HL-60/S4 (cell line): ENCODE measurements around the gene FCER2.

ENCODE experiments used
- in situ Hi-C: fragments of 300-500 bp; cut with MboI; formaldehyde crosslinking; loops from 2 replicates; pipeline ENCODE4 v1.14.3; 2022; ENCODE audit warnings: low sequenced_read_pairs

The FCER2 gene

DNA sequence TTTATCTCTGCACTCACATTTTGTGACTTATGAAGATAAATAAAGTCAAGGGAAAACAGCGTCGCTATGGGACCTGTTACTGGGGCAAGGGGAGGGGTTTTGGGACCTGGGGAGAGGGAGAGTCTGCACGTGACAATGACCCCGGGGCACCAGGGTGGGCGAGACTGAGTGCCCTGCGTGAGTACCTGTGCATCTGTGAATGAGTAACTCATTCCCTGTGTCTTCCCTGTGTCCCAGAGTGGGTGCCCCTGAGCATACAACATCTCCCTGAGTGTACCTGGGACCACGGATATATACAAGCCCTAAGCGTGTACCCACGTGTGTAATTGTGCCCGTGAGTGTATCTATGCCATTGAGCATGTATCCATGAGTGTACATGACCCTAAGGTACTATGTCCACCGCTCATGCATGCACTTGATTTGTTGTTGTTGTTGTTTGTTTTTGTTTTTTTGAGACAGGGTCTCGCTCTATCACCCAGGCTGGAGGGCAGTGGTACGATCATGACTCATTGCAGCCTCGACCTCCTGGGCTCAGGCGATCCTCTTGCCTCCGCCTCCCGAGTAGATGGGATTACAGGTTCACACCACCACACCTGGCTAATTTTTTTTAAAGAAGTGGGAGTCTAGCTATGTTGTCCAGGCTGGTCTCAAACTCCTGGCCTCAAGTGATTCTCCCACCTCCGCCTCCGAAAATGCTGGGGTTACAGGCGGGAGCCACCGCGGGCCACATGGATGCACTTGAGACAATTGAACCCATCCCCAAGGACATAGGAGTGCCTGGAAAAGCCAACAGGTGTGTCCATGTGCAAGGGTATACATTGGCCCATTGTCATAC is 21.9 kb downstream of the FCER2 start:
- in situ Hi-C loops, result loop anchor here (10.0 kb wide), 2 partner anchors 105 to 115 kb away; no protein-coding TSS in a partner anchor

DNA sequence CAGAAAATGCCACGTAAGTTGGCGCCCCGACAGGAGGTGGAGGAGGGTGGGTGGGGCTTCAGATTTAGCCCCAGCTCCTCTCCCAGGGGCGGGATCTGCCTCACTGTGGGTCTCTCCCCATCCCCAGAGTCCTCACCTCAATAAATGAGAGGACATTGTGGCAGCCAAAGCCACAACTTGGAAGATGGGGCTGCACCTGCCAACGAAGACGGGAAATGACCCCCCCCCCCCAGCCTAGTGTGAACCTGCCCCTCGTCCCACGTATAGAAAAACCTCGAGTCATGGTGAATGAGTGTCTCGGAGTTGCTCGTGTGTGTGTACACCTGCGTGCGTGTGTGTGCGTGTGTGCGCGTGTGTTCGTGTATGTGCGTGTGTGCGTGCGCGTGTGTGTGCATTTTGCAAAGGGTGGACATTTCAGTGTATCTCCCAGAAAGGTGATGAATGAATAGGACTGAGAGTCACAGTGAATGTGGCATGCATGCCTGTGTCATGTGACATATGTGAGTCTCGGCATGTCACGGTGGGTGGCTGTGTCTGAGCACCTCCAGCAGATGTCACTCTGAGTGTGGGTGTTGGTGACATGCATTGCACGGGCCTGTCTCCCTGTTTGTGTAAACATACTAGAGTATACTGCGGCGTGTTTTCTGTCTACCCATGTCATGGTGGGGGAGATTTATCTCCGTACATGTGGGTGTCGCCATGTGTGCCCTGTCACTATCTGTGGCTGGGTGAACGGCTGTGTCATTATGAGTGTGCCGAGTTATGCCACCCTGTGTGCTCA is 22.8 kb downstream of the FCER2 start:
- in situ Hi-C loops, result no loop called here

DNA sequence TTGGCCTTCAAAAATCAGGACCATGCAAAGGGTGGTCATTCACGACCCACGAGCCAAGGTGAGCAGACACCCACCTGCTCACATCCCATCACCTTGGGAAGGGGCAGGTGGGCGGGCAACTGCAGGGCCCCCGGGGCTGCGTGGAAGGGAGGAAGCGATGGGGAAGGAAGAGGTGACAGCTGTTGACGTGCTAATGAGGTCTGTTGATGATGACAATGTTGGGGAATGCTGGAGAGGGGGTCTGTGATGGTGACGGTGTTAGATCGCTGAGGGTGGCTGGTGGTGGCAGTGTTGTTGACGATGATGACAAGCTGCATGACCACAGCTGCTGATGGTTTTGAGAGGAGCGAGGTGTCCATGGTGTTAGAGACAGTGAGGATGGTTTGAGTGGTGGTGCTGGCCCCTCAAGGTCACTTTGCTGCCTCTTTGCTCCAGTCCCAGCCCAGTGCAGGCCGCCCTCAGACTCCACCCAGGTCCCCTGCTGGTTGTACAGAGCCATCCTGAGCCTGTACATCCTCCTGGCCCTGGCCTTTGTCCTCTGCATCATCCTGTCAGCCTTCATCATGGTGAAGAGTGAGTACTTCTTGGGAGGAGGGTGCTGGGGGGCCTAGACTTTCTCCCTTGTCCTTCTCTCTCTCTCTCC is 24.1 kb downstream of the FCER2 start:
- in situ Hi-C loops, result no loop called here

DNA sequence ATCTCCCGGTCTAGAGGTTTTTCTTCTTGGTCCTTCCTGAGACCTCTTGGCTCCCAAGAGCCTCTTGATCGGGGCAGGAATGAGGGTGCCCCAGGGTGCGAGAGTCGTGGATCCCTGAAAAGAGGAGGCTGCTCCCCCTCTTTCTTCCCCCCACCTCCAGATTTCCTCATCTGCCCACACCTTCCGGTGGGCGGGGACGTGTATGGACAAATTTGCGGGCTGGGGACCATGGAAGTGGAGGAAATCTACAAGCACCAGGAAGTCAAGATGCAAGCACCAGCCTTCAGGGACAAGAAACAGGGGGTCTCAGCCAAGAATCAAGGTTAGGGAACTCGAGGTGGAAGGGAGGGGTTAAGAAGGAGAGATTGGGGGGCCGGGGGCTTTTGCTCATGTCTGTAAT is 25.1 kb downstream of the FCER2 start, which contains the start of gene MCEMP1:
Gene MCEMP1, plus strand, starts transcription at position 237 of the 400 bp plus-strand sequence. Its CDS starts 31 bp downstream, at position 268.
- in situ Hi-C loops, result no loop called here

DNA sequence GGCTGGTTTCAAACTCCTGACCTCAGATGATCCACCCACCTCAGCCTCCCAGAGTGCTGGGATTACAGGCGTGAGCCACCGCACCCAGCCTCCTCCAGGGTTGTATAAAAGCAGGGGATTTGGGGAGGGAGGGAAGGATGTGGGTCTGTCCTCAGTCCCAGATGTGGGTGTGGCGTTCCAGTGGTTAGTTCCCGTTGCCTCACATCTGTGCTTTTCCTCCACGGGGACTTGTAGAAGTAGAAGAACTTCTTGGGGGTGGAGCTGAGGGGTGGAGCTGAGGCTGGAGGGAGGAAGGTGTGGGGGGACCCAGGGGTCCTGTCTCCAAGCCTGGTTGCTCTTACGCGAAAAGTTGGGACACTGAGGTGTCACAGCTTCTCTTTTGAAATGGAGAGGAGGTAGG is 25.6 kb downstream of the FCER2 start:
- in situ Hi-C loops, result no loop called here

DNA sequence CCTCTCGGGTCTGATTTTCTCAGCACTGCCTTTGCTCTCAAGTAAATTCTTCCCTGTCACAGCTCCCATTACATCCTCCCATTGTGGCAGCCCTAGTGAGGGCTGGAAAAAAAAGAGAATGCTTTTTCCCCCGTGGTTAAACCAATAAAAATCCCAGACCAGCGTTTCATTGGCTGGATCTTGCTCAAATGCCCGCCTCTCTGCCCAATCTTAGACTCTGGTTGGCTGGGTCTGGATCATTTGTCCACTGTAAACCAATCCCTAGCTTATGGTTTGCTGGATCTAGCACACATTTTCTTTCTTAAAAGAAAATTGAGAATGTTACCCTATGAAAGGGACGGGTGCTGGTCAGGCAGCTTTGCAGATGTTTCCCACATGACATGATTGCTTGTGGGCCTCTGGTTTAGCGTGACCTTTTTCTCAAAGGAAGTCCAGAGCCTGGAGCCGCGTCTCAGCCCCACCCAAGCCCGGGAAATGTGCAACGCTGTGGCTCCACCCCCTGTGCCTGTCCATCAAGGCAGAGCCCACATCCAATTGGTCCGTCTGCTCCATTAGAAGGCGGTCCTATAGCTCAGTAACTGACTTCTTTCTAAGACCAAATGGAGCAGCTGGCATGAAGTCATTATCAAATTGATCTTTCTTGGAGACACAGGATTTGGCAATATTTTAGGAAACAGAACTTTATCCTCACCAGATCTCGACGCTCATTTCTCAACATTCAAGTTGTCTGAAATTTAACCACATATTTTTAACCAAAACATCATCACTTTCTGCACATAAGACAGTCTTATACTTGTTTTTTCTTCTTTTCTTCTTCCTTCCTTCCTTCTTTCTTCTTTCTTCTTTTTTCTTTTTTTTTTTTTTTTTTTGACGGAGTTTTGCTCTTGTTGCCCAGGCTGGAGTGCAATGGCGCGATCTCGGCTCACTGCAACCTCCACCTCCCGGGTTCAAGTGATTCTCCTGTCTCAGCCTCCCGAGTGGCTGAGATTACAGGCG is 27.6 kb downstream of the FCER2 start:
- in situ Hi-C loops, result no loop called here

DNA sequence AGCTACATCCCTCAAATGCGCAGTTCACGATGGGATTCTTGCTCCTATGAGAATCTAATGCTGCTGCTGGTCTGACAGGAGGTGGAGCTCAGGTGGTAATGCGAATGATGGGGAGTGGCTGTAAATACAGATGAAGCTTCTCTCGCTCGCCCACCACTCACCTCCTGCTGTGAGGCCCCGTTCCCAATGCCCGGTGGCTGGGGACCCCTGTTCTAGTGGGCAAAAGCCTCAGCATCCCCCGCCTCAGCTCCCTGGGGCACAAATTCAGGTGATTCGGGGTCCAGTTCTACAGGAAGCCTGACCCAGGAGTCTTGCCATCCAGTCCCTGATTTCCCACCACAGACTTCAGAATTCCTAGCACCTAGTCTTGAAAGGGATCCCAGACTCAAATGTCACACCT is 29.4 kb downstream of the FCER2 start:
- in situ Hi-C loops, result no loop called here

DNA sequence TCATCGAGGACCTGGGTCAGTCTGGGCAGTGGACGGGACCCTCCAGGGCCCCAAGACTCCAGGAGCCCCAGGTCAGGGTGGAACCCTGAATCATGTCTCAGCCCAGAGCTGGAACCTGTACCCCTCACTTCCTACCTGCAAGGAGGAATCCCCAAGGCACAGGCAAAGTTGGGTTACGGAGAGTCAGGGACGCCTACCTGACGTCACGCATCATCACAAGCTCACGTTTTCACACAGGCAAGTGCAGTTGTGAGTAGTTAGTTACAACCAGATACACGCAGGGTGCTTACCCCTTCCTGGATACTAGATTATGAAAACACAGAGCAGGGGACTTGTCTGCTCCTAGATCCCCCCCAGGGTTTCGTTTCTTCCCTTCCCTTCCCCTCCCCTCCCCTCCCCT is 31.1 kb downstream of the FCER2 start:
- in situ Hi-C loops, result no loop called here

DNA sequence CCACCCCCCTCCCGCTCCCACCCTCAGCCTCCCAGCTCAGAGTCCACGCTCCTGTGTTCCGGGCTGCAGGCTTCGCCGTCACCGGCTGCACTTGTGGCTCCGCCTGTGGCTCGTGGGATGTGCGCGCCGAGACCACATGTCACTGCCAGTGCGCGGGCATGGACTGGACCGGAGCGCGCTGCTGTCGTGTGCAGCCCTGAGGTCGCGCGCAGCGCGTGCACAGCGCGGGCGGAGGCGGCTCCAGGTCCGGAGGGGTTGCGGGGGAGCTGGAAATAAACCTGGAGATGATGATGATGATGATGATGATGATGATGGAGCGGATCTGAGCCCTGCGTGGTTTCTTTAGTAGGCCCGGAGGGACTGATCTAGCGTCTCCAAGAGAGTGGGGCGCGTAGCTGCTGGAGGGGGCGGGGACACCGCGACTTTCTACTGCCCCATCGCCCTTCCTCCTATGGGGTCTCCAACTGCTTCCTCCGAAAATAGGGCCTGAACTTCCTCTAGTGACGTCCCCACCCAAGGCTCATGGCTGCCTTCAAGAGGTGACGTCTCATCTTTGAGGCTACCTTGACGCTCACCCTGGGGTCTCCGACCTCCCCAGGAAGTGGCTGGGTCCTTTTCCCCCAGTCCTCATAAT is 31.7 kb downstream of the FCER2 start:
- in situ Hi-C loops, result no loop called here

DNA sequence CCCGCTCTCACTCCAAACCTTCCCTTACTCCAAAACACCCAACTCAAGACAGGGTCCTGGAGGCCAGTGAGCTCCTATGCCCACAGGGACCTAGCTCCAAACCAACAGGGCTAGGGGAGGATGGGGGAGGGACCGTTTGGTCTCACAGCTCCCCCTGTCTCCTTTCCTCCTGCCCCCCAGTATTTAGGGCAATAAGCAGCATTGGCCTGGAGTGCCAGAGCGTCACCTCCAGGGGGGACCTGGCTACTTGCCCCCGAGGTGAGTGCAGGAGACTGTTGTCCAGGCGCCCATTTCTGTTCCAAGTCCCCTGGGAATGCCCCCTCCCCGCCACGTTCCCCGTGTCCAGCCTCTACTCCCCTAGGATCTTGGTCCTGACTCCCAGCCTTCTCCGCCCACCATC is 32.3 kb downstream of the FCER2 start:
- in situ Hi-C loops, result no loop called here

DNA sequence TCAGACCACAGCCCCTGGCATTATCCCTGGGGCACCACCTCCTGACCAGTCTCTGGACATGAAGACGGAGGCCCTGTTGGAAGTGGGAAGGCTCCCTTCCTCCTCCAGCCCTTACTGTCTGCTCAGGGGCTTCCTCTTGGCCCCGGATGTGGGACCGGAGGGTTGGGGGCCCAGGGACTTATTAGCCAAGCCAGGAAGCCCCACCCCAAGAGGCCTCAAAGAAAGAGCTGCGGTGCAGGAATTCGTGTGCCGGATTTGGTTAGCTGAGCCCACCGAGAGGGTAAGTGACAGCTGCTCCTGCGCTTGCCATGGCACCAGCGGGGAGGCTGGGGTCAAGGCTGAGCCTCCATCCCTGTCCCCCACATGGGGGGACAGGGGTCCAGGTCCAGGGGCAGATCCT is 33.1 kb downstream of the FCER2 start, which contains the start of gene RETN:
Gene RETN, plus strand, starts transcription at position 208 of the 400 bp plus-strand sequence. CDS start 278 bp downstream, outside the sequence.
- in situ Hi-C loops, result no loop called here

DNA sequence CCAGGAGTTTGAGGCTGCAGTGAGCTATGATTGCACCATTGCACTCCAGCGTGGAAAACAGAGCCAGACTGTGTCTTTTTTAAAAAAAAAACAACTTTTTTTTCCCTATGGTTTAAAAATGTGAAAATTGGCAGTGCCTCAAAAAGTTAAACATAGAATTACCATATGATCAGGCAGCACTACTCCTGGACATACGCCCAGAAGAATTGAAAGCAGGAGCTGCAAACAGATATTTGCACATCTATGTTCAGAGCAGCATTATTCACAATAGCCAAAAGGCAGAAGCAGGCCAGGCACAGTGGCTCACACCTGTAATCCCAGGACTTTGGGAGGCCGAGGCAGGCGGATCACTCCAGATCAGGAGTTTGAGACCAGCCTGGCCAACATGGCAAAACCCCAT is 36.9 kb downstream of the FCER2 start:
- in situ Hi-C loops, result no loop called here

DNA sequence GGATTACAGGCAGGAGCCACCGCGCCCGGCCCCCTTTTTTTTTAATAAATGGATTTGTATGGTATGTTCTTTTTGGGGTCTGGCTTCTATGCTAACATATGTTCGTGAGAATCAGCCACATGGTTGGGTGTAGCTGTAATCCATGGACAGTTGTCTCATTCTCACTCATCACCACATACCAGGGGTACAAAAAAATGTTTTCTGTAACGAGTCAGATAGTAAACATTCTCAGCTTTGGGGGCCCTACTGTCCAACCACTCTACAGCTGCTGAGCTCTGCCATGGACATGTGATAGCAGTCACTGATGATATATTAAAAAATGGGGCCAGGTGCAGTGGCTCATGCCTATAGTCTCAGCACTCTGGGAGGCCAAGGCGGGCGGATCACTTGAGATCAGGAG is 38.2 kb downstream of the FCER2 start:
- in situ Hi-C loops, result no loop called here

DNA sequence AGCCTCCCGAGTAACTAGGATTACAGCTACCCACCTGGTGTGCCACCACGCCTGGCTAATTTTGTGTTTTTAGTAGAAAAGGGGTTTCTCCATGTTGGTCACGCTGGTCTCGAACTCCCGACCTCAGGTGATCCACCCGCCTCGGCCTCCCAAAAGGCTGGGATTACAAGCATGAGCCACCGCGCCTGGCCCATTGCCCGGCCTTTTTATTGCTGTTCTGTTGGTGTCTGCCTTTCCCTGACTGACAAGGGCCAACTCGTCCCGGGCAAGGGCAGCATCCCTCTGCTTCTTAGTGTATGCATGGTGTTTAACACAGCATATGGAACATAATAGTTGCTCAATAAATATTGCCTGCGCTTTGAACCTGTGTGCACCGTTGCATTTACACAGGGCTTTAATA is 39.3 kb downstream of the FCER2 start:
- in situ Hi-C loops, result no loop called here

DNA sequence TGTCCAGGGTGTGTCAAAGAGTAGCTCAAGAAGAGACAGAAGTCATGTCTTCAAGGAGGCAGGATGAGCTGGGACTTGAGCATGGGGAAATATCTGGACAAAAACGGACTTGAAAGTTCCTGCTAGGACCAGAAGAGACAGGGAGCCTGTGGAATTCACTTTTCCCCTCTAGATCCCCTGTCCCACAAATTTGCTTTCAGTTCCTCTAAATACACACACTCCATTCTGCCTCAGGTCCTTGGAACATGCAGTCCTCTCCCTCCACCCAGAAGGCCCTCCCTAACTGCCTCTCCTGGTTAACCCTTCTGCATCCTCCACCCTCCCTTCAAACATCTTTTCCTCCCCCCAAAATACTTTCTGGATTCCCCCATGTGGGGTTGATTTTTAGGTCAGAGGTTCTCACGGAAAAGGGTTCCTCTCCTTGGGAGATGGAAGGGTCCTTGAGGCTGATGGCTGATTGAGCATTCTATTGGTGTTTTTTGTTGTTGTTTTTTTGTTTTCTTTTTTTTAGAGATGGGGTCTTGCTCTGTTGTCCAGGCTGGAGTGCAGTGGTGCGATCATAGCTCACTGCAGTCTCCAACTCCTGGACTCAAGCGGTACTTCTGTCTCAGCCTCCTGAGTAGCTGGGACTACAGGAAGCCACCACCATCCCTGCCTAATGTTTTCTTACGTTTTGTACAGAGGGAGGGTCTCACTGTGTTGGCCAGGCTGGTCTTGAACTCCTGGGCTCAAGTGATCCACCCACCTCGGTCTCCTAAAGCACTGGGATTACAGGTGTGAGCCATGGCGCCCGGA is 40.0 kb downstream of the FCER2 start:
- in situ Hi-C loops, result no loop called here

DNA sequence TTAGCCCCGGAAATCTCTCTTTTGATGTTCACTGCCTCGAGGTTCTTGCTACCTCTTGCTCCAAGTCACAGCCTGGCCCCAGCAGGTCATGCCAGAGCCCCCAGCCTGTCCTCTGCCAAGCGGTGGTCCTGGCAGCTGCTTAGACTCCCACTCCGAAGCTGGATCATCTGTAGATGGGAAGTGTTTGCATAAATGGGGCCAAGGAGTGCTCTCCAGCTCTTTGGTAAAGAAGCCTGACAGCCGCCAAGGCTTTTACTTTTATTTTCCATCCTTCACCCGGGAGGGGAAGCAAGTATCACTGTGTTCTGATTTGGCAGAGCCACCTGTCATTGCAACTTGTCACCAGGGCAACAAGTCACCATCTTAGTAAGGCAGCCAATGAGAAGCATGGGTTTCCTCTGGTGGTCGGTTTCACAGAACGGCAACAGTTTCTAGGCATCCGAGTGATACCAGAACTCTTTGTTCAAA is 43.7 kb downstream of the FCER2 start:
- in situ Hi-C loops, result no loop called here

DNA sequence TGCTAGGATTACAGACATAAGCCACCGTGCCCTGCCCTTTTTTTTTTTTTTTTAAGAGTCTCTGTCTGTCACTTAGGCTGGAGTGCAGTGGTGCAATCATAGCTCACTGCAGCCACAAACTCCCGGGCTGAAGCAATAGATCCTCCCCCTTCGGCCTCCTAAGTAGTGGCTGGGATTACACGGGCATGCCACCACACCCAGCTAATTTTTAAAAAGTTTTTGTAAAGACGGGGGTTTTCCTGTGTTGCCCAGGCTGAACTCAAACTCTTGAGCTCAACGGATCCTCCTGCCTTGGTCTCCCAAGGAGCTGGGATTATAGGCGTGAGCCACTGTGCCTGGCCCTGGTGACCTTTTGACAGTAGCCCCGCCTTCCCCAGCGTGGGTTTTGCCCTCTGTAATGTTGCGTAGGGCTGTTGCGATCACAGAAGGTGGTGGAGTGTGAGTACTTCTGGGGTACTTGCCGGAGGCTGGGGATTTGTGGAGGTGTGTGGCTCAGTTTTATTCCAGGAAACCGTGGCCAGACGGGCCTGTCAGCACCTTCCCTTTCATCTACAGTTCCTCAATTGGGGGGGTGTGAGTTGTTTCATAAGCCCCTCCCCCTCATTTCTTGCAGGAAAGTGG is 44.7 kb downstream of the FCER2 start:
- in situ Hi-C loops, result no loop called here

DNA sequence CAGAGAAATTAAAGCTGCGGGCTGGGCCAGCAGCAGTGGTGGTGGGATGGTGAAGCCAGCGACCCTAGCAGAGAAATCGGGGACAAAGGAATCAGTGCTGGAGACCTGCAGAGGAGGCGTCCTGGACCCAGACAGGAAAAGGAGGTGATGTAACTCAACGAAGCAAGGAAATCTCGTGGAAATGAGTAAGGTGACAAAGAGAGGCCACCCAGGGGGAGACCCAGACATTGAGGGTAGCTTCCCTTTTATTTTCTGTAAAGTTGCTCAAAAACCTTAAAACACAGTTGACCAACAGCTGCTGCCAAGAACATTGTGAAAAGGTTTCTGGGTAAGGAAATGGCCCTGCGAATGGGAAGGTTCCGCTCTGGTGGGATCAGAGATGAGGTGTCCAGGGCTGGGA is 46.4 kb downstream of the FCER2 start:
- in situ Hi-C loops, result no loop called here
